Mesothelial cell of epicardium (in vitro differentiated cells): ENCODE results near the gene SOX6. TPM values are rescaled to one million over a fixed set of nuclear protein-coding genes. Genes with fewer than 3 reads are reported as not detected.

Experiments
- DNase-seq, 2 experiments: peaks; one replicate each; pipeline ENCODE4 v3.0.0; 2021; ENCODE audit warnings: low spot score in 2 of 2; ENCODE audit not compliant: unreplicated experiment in 2 of 2
- H3K27ac Mint-ChIP-seq: 2 replicates; pipeline ENCODE4 v1.8.0; 2021; ENCODE audit warnings: mixed read lengths
- H3K27me3 Mint-ChIP-seq: 2 replicates; pipeline ENCODE4 v1.8.0; 2021; ENCODE audit warnings: low read depth, mixed read lengths
- H3K36me3 Mint-ChIP-seq: 2 replicates; pipeline ENCODE4 v1.8.0; 2021; ENCODE audit warnings: mixed read lengths
- H3K4me1 Mint-ChIP-seq: 2 replicates; pipeline ENCODE4 v1.8.0; 2021; ENCODE audit warnings: mixed read lengths
- H3K4me3 Mint-ChIP-seq: 2 replicates; pipeline ENCODE4 v1.8.0; 2021; ENCODE audit warnings: mild to moderate bottlenecking, moderate library complexity, mixed read lengths
- H3K9me3 Mint-ChIP-seq: 2 replicates; pipeline ENCODE4 v1.8.0; 2021; ENCODE audit warnings: mixed read lengths
- CTCF ChIP-seq: fragments of 200-600 bp; sonication (generic); IDR thresholded peaks from one replicate; pipeline ENCODE4 v1.5.0; 2021; ENCODE audit warnings: antibody characterized with exemption; ENCODE audit not compliant: unreplicated experiment
- total RNA-seq: library from RNA; stranded (reverse); gene quantifications from 3 replicates; pipeline ENCODE4 v1.2.1, GENCODE V29; 2021

SOX6 gene
- total RNA-seq, 1 donor from 2014 or later: 46.4 TPM

- no peak overlapping the region for H3K27ac Mint-ChIP-seq
- no peaks in the 10 kb centered on the region for H3K9me3 Mint-ChIP-seq
- H3K27me3 Mint-ChIP-seq: no peaks in the 10 kb centered on the region
- H3K36me3 Mint-ChIP-seq: no peaks in the 10 kb centered on the region
- DNase-seq: no peak
- H3K4me3 Mint-ChIP-seq: no peak overlapping the region
- no peaks in the 10 kb centered on the region for H3K4me1 Mint-ChIP-seq
- TF ChIP-seq CTCF: no peak
Observed at GRCh38 chr11:16318320-16318719, 38.0 kb downstream of the SOX6 start.

- TF ChIP-seq CTCF: no peak
- Mint-ChIP-seq H3K27ac (no peak overlapping the region), H3K4me1 (no peaks in the 10 kb centered on the region), H3K27me3 (no peaks in the 10 kb centered on the region), H3K9me3 (no peaks in the 10 kb centered on the region), H3K36me3 (no peaks in the 10 kb centered on the region), H3K4me3 (no peak overlapping the region)
- DNase-seq: no peak
Observed at GRCh38 chr11:16317712-16318111, 38.6 kb downstream of the SOX6 start.

- no peak overlapping the region for H3K27ac Mint-ChIP-seq
- H3K9me3 Mint-ChIP-seq: no peaks in the 10 kb centered on the region
- H3K4me1 Mint-ChIP-seq: peaks cover 1% of the 10 kb centered on the region
- H3K27me3 Mint-ChIP-seq: peaks cover 5% of the 10 kb centered on the region
- H3K4me3 Mint-ChIP-seq: no peak overlapping the region
- DNase-seq: no peak
- no peaks in the 10 kb centered on the region for H3K36me3 Mint-ChIP-seq
- TF ChIP-seq CTCF: no peak
Observed at GRCh38 chr11:16313846-16314245, 42.5 kb downstream of the SOX6 start.

- no peaks in the 10 kb centered on the region for H3K9me3 Mint-ChIP-seq
- DNase-seq: no peak
- peaks cover 1% of the 10 kb centered on the region for H3K4me1 Mint-ChIP-seq
- H3K27ac Mint-ChIP-seq: no peak overlapping the region
- H3K36me3 Mint-ChIP-seq: no peaks in the 10 kb centered on the region
- H3K4me3 Mint-ChIP-seq: no peak overlapping the region
- H3K27me3 Mint-ChIP-seq: peaks cover 8% of the 10 kb centered on the region
- no peak for TF ChIP-seq CTCF
Observed at GRCh38 chr11:16312233-16312765, 44.0 kb downstream of the SOX6 start.

- no peak for DNase-seq
- no peak for TF ChIP-seq CTCF
- no peak overlapping the region for H3K27ac Mint-ChIP-seq
- H3K9me3 Mint-ChIP-seq: no peaks in the 10 kb centered on the region
- no peak overlapping the region for H3K4me3 Mint-ChIP-seq
- peaks cover 8% of the 10 kb centered on the region for H3K27me3 Mint-ChIP-seq
- H3K4me1 Mint-ChIP-seq: peaks cover 1% of the 10 kb centered on the region
- no peaks in the 10 kb centered on the region for H3K36me3 Mint-ChIP-seq
Observed at GRCh38 chr11:16311831-16312230, 44.5 kb downstream of the SOX6 start.

GRCh38 chr11:16310943-16311342 lies 45.4 kb downstream of the SOX6 start:
- H3K27me3 Mint-ChIP-seq: peaks cover 8% of the 10 kb centered on the region
- peaks cover 1% of the 10 kb centered on the region for H3K4me1 Mint-ChIP-seq
- no peak overlapping the region for H3K4me3 Mint-ChIP-seq
- no peaks in the 10 kb centered on the region for H3K9me3 Mint-ChIP-seq
- H3K36me3 Mint-ChIP-seq: no peaks in the 10 kb centered on the region
- no peak for DNase-seq
- H3K27ac Mint-ChIP-seq: no peak overlapping the region
- TF ChIP-seq CTCF: no peak
